Epithelial cell of esophagus (primary cell): Measurements from ENCODE around the gene C14orf93.
"Not testable (repeated sequence)": the region's sequence is repeated elsewhere in the genome, so short reads cannot be mapped to it uniquely, and the experiment has no call there.

Source experiments
- DNase-seq: peaks from one replicate; pipeline ENCODE4 v3.0.0; 2010; ENCODE audit warnings: low read depth
- H3K4me3 ChIP-seq: 2 replicates; pipeline ENCODE4 v1.5.1; 2011; ENCODE audit warnings: mild to moderate bottlenecking, low read length, control low read depth
- TF ChIP-seq, protein P1 (sequence below): IDR thresholded peaks from 2 replicates; pipeline ENCODE4 v1.5.1; 2011; ENCODE audit warnings: low read depth, mild to moderate bottlenecking, low read length, control low read depth, inconsistent platforms; ENCODE audit not compliant: insufficient read depth; ENCODE audit errors: missing control alignments

C14orf93 gene

GRCh38 chr14:22966783-22967269, 43.1 kb downstream of the C14orf93 start:
- no peak for DNase-seq
- no peak overlapping the region for H3K4me3 ChIP-seq
- TF ChIP-seq, protein P1, sequence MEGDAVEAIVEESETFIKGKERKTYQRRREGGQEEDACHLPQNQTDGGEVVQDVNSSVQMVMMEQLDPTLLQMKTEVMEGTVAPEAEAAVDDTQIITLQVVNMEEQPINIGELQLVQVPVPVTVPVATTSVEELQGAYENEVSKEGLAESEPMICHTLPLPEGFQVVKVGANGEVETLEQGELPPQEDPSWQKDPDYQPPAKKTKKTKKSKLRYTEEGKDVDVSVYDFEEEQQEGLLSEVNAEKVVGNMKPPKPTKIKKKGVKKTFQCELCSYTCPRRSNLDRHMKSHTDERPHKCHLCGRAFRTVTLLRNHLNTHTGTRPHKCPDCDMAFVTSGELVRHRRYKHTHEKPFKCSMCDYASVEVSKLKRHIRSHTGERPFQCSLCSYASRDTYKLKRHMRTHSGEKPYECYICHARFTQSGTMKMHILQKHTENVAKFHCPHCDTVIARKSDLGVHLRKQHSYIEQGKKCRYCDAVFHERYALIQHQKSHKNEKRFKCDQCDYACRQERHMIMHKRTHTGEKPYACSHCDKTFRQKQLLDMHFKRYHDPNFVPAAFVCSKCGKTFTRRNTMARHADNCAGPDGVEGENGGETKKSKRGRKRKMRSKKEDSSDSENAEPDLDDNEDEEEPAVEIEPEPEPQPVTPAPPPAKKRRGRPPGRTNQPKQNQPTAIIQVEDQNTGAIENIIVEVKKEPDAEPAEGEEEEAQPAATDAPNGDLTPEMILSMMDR, result no peak

- not testable (repeated sequence) for DNase-seq, H3K4me3 ChIP-seq
Measured at GRCh38 chr14:22965916-22966782, 43.8 kb downstream of the C14orf93 start.

DNA sequence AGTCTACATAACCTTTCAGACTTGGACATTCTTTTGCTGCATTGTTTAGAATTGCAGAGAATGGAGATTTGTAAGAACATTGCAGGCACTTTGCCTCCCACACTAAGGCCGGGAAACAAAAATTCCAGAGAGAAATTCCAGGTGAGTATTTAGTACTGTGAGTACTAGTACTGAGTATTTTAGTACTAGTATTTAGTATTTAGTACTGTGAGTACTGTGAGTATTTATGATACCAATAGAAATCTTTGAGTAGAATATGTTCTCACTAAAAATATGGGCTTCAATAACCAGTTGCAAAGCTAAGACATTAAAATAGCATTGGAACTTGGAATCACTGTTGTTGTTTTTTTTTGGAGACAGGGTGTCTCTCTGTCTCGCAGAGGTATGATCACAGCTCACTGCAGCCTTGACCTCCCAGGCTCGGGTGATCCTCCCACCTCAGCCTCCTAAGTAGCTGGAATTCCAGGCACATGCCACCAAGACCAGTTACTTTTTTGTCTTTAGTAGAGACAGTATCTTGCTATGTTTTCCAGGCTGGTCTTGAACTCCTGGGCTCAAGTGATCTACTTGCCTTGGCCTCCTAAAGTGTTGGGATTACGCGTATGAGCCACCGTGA, 47.8 kb downstream of the C14orf93 start:
- TF ChIP-seq, protein P1, result no peak
- no peak overlapping the region for H3K4me3 ChIP-seq

DNA sequence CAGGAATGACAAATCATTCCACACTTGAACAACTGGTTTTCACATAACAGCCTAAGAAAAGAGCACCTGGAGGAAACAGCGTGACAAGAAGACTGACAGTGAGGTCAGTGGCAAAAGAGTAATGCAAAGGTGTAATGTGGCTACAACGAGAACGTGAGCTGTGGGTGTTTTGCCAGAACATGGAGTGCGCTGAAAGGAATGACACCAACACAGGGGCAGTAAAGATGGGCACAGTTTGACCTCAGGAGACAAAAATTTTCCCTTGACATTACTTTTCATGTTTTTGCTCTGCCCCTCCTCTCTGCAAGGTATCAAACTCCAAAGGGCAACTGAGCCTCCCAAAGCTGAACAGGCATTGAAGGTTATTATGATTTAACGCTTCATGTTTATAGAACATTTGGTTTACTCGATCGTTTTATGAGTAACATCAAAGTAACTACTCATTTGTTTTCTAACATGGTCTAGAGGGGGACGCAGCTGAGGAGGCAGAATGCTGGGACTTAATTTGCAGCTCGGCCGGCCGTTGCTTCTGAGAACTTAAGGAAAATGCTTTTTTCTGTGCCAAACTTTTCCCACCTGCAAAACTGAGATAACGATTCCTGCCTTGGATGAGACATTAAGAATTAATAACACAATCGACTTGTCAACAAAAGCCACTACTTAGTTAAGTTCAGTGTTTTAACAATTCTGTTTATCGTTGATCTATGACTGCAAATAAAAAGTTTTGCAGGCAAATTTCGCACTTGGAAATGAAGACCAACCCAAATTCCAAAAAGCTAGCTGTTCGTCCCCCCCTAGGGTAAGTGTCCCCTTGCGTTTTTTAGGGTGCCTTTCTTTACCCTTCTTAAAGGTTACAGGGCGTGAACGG, 54.0 kb downstream of the C14orf93 start:
- peak overlapping the region; percentile 71 for H3K4me3 ChIP-seq
- TF ChIP-seq, protein P1, result no peak
- DNase-seq, result peak; percentile 89

More for the DNA sequence above, 47.8 kb downstream of the C14orf93 start:
- DNase-seq, result no peak

DNA sequence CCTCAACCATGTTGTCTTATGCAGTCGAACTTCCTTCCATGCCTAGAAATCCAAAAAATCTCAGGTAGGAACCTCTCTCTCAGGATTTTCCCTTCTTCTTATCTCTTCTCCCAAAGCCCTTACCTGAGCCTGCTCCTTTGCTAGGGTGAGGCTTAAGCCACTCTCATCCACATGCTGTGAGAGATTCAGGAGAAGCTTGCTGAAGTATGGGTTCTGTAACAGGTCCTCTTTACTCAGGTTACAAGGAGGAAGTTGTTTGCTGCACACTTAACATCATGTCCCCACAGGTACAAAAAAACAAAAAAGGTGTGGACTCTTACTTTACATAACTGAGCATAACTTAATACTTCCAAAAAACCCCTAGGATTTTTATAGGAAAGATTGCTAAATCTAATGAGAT, 57.5 kb downstream of the C14orf93 start:
- no peak overlapping the region for H3K4me3 ChIP-seq
- TF ChIP-seq, protein P1, result no peak
- DNase-seq, result peak; percentile 14

DNA sequence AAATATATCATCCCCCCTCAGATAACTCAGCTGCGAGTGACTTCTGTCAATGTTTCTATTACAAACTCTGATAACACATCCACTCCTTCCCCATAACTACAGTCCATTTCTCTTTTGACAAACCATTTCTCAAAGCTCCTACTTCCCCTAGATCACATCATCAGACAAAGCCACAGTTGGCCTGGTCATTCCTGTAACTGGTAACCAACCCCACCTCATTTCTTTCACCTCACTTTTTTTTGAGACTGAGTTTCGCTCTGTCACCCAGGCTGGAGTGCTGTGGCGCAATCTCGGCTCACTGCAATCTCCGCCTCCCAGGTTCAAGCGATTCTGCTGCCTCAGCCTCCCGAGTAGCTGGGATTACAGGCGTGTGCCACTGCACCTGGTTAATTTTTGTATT, 58.1 kb downstream of the C14orf93 start:
- DNase-seq, H3K4me3 ChIP-seq: not testable (repeated sequence)

DNA sequence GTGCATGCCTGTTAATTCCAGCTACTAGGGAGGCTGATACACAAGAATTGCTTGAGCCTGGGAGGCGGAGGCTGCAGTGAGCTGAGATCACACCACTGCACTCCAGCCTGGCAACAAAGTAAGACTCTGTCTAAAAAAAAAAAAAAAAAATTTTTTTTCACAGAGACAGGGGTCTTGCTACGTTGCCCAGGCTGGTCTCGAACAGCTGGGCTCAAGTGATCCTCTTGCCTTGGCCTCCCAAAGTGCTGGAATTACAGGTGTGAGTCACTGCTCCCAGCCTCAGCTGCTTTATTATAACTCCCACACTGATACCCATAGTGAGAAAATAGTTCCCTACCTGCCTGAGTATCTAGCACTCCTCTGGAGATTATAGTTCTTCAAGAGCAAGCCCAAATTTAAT, 64.3 kb downstream of the C14orf93 start:
- TF ChIP-seq, protein P1, result no peak
- no peak for DNase-seq
- H3K4me3 ChIP-seq, result no peak overlapping the region
